Measurements from ENCODE around the gene ZCCHC13. TPM values are rescaled to one million over a fixed set of nuclear protein-coding genes. Genes with fewer than 3 reads are reported as not detected.

The ZCCHC13 gene
- total RNA-seq, 3 donors from 2014 or later, result not detected

GRCh38 chrX:74272230-74272629, 31.8 kb upstream of the ZCCHC13 start:
- Histone ChIP-seq H3K4me3 (no peak overlapping the region), H3K4me1 (no peaks in the 10 kb centered on the region), H3K27ac (no peak overlapping the region), H3K27me3 (peaks cover 0 to 12% of the 10 kb centered on the region in 2 donors), H3K36me3 (no peaks in the 10 kb centered on the region), H3K9me3 (no peaks in the 10 kb centered on the region)
- intact Hi-C loops (cut with DNase I; ENCODE audit: low total_unique reads), result no loop called here
- TF ChIP-seq, protein P1, sequence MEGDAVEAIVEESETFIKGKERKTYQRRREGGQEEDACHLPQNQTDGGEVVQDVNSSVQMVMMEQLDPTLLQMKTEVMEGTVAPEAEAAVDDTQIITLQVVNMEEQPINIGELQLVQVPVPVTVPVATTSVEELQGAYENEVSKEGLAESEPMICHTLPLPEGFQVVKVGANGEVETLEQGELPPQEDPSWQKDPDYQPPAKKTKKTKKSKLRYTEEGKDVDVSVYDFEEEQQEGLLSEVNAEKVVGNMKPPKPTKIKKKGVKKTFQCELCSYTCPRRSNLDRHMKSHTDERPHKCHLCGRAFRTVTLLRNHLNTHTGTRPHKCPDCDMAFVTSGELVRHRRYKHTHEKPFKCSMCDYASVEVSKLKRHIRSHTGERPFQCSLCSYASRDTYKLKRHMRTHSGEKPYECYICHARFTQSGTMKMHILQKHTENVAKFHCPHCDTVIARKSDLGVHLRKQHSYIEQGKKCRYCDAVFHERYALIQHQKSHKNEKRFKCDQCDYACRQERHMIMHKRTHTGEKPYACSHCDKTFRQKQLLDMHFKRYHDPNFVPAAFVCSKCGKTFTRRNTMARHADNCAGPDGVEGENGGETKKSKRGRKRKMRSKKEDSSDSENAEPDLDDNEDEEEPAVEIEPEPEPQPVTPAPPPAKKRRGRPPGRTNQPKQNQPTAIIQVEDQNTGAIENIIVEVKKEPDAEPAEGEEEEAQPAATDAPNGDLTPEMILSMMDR (IDR thresholded peaks at IDR 0.05), result no peak
- TF ChIP-seq POLR2AphosphoS5 (IDR thresholded peaks at IDR 0.05), result no peak
- DNase-seq (ENCODE audit: low spot score in 2 of 2), result no peak

DNA sequence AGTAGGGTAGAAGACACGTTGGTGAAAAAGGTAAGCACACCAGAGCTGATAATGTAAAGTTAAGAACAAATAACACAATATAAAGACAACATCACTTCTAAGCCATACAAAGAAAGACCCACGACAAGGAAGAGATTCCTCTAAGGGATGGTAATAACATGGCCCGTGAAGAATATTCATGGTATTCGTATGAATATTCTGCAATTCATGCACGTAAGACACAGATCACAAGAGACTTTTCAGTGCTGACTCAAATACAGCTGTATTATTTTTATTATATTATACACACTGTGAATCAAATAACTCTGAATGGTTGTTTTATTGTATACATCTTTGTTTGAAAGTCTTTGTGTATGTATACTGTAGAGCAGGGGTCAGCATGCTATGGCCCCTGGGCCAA, 29.5 kb upstream of the ZCCHC13 start:
- intact Hi-C loops (cut with DNase I; ENCODE audit: low total_unique reads), result no loop called here
- Histone ChIP-seq H3K27me3 (peaks cover 0 to 12% of the 10 kb centered on the region in 2 donors), H3K4me3 (no peak overlapping the region), H3K36me3 (no peaks in the 10 kb centered on the region), H3K27ac (no peak overlapping the region), H3K9me3 (no peaks in the 10 kb centered on the region), H3K4me1 (no peaks in the 10 kb centered on the region)
- no peak for DNase-seq (ENCODE audit: low spot score in 2 of 2)
- TF ChIP-seq, protein P1 (IDR thresholded peaks at IDR 0.05), result no peak
- TF ChIP-seq POLR2A (IDR thresholded peaks at IDR 0.05) (no peak), POLR2AphosphoS5 (IDR thresholded peaks at IDR 0.05) (no peak)

- TF ChIP-seq POLR2AphosphoS5 (IDR thresholded peaks at IDR 0.05) (no peak), POLR2A (IDR thresholded peaks at IDR 0.05) (no peak)
- TF ChIP-seq, protein P1 (IDR thresholded peaks at IDR 0.05), result no peak
These were observed 26.7 kb upstream of the ZCCHC13 start for GRCh38 chrX:74277320-74277719.

GRCh38 chrX:74277846-74278245, 26.1 kb upstream of the ZCCHC13 start:
- H3K9me3 ChIP-seq, result no peaks in the 10 kb centered on the region
- H3K4me1 ChIP-seq, result no peaks in the 10 kb centered on the region
- H3K27ac ChIP-seq, result no peak overlapping the region
- no peak for DNase-seq (ENCODE audit: low spot score in 2 of 2)
- H3K27me3 ChIP-seq, result peaks cover 0 to 7% of the 10 kb centered on the region in 2 donors
- no peaks in the 10 kb centered on the region for H3K36me3 ChIP-seq
- no peak overlapping the region for H3K4me3 ChIP-seq
- TF ChIP-seq, protein P1 (IDR thresholded peaks at IDR 0.05), result no peak
- no peak for TF ChIP-seq POLR2A (IDR thresholded peaks at IDR 0.05)
- TF ChIP-seq POLR2AphosphoS5 (IDR thresholded peaks at IDR 0.05), result no peak
- intact Hi-C loops (cut with DNase I; ENCODE audit: low total_unique reads), result no loop called here

More at GRCh38 chrX:74277320-74277719, 26.7 kb upstream of the ZCCHC13 start:
- intact Hi-C loops (cut with DNase I; ENCODE audit: low total_unique reads), result no loop called here
- H3K27me3 ChIP-seq, result peaks cover 0 to 6% of the 10 kb centered on the region in 2 donors
- no peaks in the 10 kb centered on the region for H3K9me3 ChIP-seq
- H3K4me3 ChIP-seq, result no peak overlapping the region
- H3K36me3 ChIP-seq, result no peaks in the 10 kb centered on the region
- no peak for DNase-seq (ENCODE audit: low spot score in 2 of 2)
- H3K27ac ChIP-seq, result no peak overlapping the region
- no peaks in the 10 kb centered on the region for H3K4me1 ChIP-seq

- H3K4me1 ChIP-seq, result no peaks in the 10 kb centered on the region
- TF ChIP-seq POLR2A (IDR thresholded peaks at IDR 0.05), result no peak
- TF ChIP-seq POLR2AphosphoS5 (IDR thresholded peaks at IDR 0.05), result no peak
- TF ChIP-seq, protein P1 (IDR thresholded peaks at IDR 0.05), result no peak
- H3K36me3 ChIP-seq, result no peaks in the 10 kb centered on the region
- no peaks in the 10 kb centered on the region for H3K9me3 ChIP-seq
- H3K4me3 ChIP-seq, result no peak overlapping the region
- no peak overlapping the region for H3K27ac ChIP-seq
- intact Hi-C loops (cut with DNase I; ENCODE audit: low total_unique reads), result no loop called here
- no peak for DNase-seq (ENCODE audit: low spot score in 2 of 2)
- H3K27me3 ChIP-seq, result peaks cover 0 to 11% of the 10 kb centered on the region in 2 donors
These were observed 23.2 kb upstream of the ZCCHC13 start for GRCh38 chrX:74280759-74281158.

Measured in breast epithelium (tissue), 4 donors.